GM18505 (cell line): ENCODE measurements around the gene CEP152.

Source experiments
- ATAC-seq: cut with Tn5 transposase; IDR thresholded peaks from one replicate; pipeline ENCODE4 v1.9.1; 2021; ENCODE audit not compliant: unreplicated experiment
- POLR2A ChIP-seq: IDR thresholded peaks from 4 replicates; pipeline ENCODE4 v1.6.1; 2011; ENCODE audit warnings: borderline replicate concordance; ENCODE audit not compliant: insufficient read depth, insufficient read length; ENCODE audit errors: extremely low read depth

The CEP152 gene

GRCh38 chr15:48693484-48693883 is 117.4 kb downstream of the CEP152 start:
- ATAC-seq, result no peak
- no peak for TF ChIP-seq POLR2A

GRCh38 chr15:48688493-48688892 is 122.4 kb downstream of the CEP152 start:
- no peak for ATAC-seq
- no peak for TF ChIP-seq POLR2A
